HepG2 (cell line): ENCODE measurements around the gene PMM2. TPM values are rescaled to one million over a fixed set of nuclear protein-coding genes. Genes with fewer than 3 reads are reported as not detected.
A peak's percentile ranks its signal among the peaks of the same experiment; 100 is the strongest.
"Not testable (repeated sequence)": the region's sequence is repeated elsewhere in the genome, so short reads cannot be mapped to it uniquely, and the experiment has no call there.

Experiments used
- ATAC-seq: fragments of 200-7000 bp; cut with Tn5 transposase; 3 replicates; pipeline ENCODE4 v1.9.1; 2020; ENCODE audit warnings: mild to moderate bottlenecking, moderate library complexity
- BruUV-seq: library from RNA; stranded (reverse); fragments of 400-500 nt; replicated peaks from 2 replicates; lab custom pipeline; 2021; lab: Mats Ljungman, UMichigan
- CTCF ChIA-PET: fragments of 300-600 bp; formaldehyde crosslinking; extraction: SDS; loops from one replicate; lab custom pipeline; 2021; ENCODE audit warnings: low total read pairs, inconsistent platforms, low intra/inter-chr PET ratio; lab: Yijun Ruan, JAX
- POLR2A ChIA-PET: fragments of 350-600 bp; sonication (Branson Sonifier 250); formaldehyde crosslinking; loops from one replicate; lab custom pipeline; 2020; ENCODE audit warnings: antibody characterized with exemption, inconsistent platforms; lab: Yijun Ruan, JAX
- DNase-seq: peaks from one replicate; pipeline ENCODE4 v3.0.0-alpha.2; 2015; ENCODE audit warnings: low spot score
- FAIRE-seq: peaks from 3 replicates; lab custom pipeline; 2011; peaks lifted over from hg19 to GRCh38; lab: Jason Lieb, UNC
- H2AFZ ChIP-seq: one replicate; pipeline ENCODE4 v1.6.1; 2011; ENCODE audit warnings: low read length, inconsistent platforms
- H3K27ac ChIP-seq: fragments of 300-600 bp; 3 replicates; pipeline ENCODE4 v1.8.0; 2011; ENCODE audit warnings: mixed run types, mild to moderate bottlenecking, mixed read lengths, low read length, inconsistent platforms; ENCODE audit not compliant: insufficient read depth; ENCODE audit errors: extremely low read length
- H3K27me3 ChIP-seq, 2 experiments: fragments of 200-600 bp in 1 of 2; 2 replicates in 1 of 2; 3 replicates in 1 of 2; pipeline versions ENCODE4 v1.6.0 to v1.8.0; 2011; ENCODE audit warnings: low read length in 2 of 2, mild to moderate bottlenecking in 2 of 2, moderate library complexity in 2 of 2, inconsistent platforms in 1 of 2; ENCODE audit not compliant: insufficient read depth in 2 of 2, control insufficient read depth in 1 of 2
- H3K36me3 ChIP-seq, 2 experiments: fragments of 200-600 bp in 1 of 2; replicated peaks in 1 of 2; 2 replicates in 1 of 2; 3 replicates in 1 of 2; pipeline versions ENCODE4 v1.5.1 to v1.8.0; 2011; ENCODE audit warnings: low read length in 2 of 2, inconsistent platforms in 1 of 2; ENCODE audit not compliant: insufficient read depth in 2 of 2, control insufficient read depth in 1 of 2
- H3K4me1 ChIP-seq: 2 replicates; pipeline ENCODE4 v1.5.1; 2012; ENCODE audit warnings: low read length, inconsistent platforms; ENCODE audit not compliant: insufficient read depth
- H3K4me2 ChIP-seq: 2 replicates; pipeline ENCODE4 v1.6.0; 2011; ENCODE audit warnings: low read depth, low read length, inconsistent platforms
- H3K4me3 ChIP-seq, 3 experiments: fragments of 200-600 bp in 1 of 3; sonication (generic), shearing (Covaris generic) in 1 of 3; replicated peaks in 1 of 3; 2 replicates each; pipeline ENCODE4 v1.5.1; 2011 to 2016; ENCODE audit warnings: low read length in 3 of 3, inconsistent platforms in 2 of 3, low read depth in 2 of 3, mild to moderate bottlenecking in 2 of 3, control low read depth in 1 of 3, mixed read lengths in 1 of 3; ENCODE audit not compliant: insufficient read depth in 1 of 3
- H3K79me2 ChIP-seq: one replicate; pipeline ENCODE4 v1.6.1; 2011; ENCODE audit warnings: low read length, inconsistent platforms; ENCODE audit not compliant: insufficient read depth
- H3K9ac ChIP-seq: 2 replicates; pipeline ENCODE4 v1.6.0; 2011; ENCODE audit warnings: mild to moderate bottlenecking, low read depth, low read length, inconsistent platforms; ENCODE audit not compliant: insufficient read depth
- H3K9me3 ChIP-seq: 2 replicates; pipeline ENCODE4 v1.5.1; 2012; ENCODE audit warnings: mild to moderate bottlenecking, low read length
- H4K20me1 ChIP-seq: 2 replicates; pipeline ENCODE4 v1.6.0; 2011; ENCODE audit warnings: inconsistent platforms, mild to moderate bottlenecking, low read length, moderate library complexity; ENCODE audit not compliant: insufficient read depth
- POLR2G ChIP-seq: fragments of 200-400 bp; formaldehyde crosslinking; IDR thresholded peaks from 2 replicates; pipeline ENCODE4 v1.6.1; 2018; ENCODE audit warnings: mild to moderate bottlenecking, low read depth, low read length, moderate library complexity
- ZNF652 ChIP-seq: IDR thresholded peaks from 2 replicates; pipeline ENCODE4 v1.6.1; 2016; ENCODE audit warnings: low read depth, borderline replicate concordance
- WGBS: methylation state at CpG from one replicate; pipeline ENCODE4 v1.1.6; 2017; ENCODE audit warnings: low lambda C conversion rate; 5-methylcytosine and 5-hydroxymethylcytosine counted together
- in situ Hi-C: cut with HindIII; loops from 2 replicates; pipeline ENCODE4 v1.10.0; 2017; ENCODE audit warnings: low pct_unique_long_range_greater_than_20kb; ENCODE audit not compliant: extremely low pct_ligation_motif_present
- intact Hi-C: fragments of 100-400 bp; cut with micrococcal nuclease; formaldehyde crosslinking; loops from one replicate; pipeline ENCODE4 v1.10.0; 2022; ENCODE audit not compliant: unreplicated experiment
- polyA plus RNA-seq, 8 experiments: library from polyadenylated mRNA; depleted of rRNA in 3 of 8; stranded (reverse) in 7 of 8; unstranded in 1 of 8; fragments of >200 nt; fragmentation: Illumina TruSeq in 4 of 8; extraction: Trizol in 4 of 8; gene quantifications; 2 replicates each; pipeline versions ENCODE4 v1.2.1 to v1.2.3, GENCODE V29; 2011 to 2016; ENCODE audit warnings: low read depth in 4 of 8, missing spikeins in 1 of 8, mixed read lengths in 1 of 8; ENCODE audit not compliant: insufficient read depth in 1 of 8
- total RNA-seq, 5 experiments: library from RNA; depleted of rRNA; stranded (reverse); fragments of >200 nt; fragmentation: Illumina TruSeq; extraction: Trizol; gene quantifications; 2 replicates each; pipeline ENCODE4 v1.2.3, GENCODE V29; 2016; ENCODE audit warnings: low read depth in 1 of 5
- TF ChIP-seq, protein P1 (sequence below): IDR thresholded peaks from 2 replicates; pipeline ENCODE4 v1.6.1; 2016; ENCODE audit warnings: low read depth, missing genetic modification reagents, missing compliant biosample characterization

Gene PMM2
- total and polyA plus RNA-seq, 2 of the 13 experiments (the other 11 are each of a cell fraction or from before 2014, with no cell fraction given) = 52.2 to 93.7 TPM

DNA sequence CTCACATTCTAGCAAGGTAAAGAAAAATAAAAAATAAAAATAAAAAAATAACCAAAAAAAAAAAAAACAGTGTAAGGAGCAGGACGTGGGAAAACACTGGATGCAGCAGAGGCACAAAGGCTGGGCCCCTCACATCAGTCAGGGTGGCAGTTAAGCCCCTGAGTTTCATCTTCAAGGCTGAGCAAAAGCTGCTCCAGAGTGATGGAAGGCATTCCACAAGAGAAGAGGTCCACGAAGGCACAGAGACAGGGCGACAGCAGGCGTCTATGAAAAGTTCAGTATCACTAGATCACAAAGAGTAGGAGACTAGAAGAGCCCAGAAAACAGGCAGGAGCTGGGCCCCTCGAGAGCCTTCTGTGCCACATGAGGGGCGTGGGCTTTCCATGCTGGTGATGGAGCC, 12.2 kb upstream of the PMM2 start (continued):
- TF ChIP-seq, protein P1, sequence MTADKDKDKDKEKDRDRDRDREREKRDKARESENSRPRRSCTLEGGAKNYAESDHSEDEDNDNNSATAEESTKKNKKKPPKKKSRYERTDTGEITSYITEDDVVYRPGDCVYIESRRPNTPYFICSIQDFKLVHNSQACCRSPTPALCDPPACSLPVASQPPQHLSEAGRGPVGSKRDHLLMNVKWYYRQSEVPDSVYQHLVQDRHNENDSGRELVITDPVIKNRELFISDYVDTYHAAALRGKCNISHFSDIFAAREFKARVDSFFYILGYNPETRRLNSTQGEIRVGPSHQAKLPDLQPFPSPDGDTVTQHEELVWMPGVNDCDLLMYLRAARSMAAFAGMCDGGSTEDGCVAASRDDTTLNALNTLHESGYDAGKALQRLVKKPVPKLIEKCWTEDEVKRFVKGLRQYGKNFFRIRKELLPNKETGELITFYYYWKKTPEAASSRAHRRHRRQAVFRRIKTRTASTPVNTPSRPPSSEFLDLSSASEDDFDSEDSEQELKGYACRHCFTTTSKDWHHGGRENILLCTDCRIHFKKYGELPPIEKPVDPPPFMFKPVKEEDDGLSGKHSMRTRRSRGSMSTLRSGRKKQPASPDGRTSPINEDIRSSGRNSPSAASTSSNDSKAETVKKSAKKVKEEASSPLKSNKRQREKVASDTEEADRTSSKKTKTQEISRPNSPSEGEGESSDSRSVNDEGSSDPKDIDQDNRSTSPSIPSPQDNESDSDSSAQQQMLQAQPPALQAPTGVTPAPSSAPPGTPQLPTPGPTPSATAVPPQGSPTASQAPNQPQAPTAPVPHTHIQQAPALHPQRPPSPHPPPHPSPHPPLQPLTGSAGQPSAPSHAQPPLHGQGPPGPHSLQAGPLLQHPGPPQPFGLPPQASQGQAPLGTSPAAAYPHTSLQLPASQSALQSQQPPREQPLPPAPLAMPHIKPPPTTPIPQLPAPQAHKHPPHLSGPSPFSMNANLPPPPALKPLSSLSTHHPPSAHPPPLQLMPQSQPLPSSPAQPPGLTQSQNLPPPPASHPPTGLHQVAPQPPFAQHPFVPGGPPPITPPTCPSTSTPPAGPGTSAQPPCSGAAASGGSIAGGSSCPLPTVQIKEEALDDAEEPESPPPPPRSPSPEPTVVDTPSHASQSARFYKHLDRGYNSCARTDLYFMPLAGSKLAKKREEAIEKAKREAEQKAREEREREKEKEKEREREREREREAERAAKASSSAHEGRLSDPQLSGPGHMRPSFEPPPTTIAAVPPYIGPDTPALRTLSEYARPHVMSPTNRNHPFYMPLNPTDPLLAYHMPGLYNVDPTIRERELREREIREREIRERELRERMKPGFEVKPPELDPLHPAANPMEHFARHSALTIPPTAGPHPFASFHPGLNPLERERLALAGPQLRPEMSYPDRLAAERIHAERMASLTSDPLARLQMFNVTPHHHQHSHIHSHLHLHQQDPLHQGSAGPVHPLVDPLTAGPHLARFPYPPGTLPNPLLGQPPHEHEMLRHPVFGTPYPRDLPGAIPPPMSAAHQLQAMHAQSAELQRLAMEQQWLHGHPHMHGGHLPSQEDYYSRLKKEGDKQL = no peak

DNA sequence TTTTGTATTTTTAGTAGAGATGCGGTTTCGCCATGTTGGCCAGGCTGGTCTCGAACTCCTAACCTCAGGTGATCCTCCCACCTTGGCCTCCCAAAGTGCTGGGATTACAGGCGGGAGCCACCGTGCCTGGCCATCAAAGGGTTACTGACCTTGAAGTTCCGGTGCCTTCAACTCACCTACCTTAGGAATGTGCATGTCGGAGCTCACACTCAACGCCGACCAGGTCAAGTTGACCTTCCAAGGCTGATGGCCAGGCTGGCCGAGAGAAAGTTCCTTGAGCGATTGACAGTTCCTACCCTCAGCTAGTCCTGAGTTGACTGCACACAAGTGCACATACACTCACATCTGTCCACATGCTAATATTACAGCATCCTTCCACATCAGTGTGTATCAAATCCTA, 11.3 kb upstream of the PMM2 start:
- intact Hi-C loops, BruUV-seq, H4K20me1 ChIP-seq, H3K9ac ChIP-seq, H3K36me3 ChIP-seq: not testable (repeated sequence)
- 63% methylated on average over 11 of the region's 11 CpGs for WGBS
- peak; percentile 30; the same call in 1 of the 2 replicates for TF ChIP-seq POLR2G
- TF ChIP-seq ZNF652 (CRISPR knock-in tag) = peak; percentile 66
- TF ChIP-seq, all 625 proteins: peak for 2; not testable (repeated sequence) for 623
- in situ Hi-C loops, H3K9me3 ChIP-seq, H3K27ac ChIP-seq, ATAC-seq, H3K27me3 ChIP-seq, H2AFZ ChIP-seq, DNase-seq, FAIRE-seq, CTCF ChIA-PET, H3K79me2 ChIP-seq, H3K4me2 ChIP-seq, H3K4me3 ChIP-seq: not testable (repeated sequence)
- peaks cover 19% of the 10 kb centered on the region for H3K4me1 ChIP-seq
- POLR2A ChIA-PET = interaction anchor here (1.7 kb wide), 1 partner anchor 11 kb away, joined by 6 read pairs; the partner anchor contains the start of gene TMEM186
